GM12872 (cell line): Measurements from ENCODE around the gene CAMK1D.

Experiments
- TF ChIP-seq, protein P1 (sequence below): IDR thresholded peaks from 3 replicates; pipeline ENCODE4 v1.5.1; 2011; ENCODE audit warnings: low read depth, mild to moderate bottlenecking, low read length, moderate library complexity; ENCODE audit not compliant: insufficient read depth

Gene CAMK1D

GRCh38 chr10:12444981-12445700 lies 95.8 kb downstream of the CAMK1D start:
- TF ChIP-seq, protein P1, sequence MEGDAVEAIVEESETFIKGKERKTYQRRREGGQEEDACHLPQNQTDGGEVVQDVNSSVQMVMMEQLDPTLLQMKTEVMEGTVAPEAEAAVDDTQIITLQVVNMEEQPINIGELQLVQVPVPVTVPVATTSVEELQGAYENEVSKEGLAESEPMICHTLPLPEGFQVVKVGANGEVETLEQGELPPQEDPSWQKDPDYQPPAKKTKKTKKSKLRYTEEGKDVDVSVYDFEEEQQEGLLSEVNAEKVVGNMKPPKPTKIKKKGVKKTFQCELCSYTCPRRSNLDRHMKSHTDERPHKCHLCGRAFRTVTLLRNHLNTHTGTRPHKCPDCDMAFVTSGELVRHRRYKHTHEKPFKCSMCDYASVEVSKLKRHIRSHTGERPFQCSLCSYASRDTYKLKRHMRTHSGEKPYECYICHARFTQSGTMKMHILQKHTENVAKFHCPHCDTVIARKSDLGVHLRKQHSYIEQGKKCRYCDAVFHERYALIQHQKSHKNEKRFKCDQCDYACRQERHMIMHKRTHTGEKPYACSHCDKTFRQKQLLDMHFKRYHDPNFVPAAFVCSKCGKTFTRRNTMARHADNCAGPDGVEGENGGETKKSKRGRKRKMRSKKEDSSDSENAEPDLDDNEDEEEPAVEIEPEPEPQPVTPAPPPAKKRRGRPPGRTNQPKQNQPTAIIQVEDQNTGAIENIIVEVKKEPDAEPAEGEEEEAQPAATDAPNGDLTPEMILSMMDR: no peak

DNA sequence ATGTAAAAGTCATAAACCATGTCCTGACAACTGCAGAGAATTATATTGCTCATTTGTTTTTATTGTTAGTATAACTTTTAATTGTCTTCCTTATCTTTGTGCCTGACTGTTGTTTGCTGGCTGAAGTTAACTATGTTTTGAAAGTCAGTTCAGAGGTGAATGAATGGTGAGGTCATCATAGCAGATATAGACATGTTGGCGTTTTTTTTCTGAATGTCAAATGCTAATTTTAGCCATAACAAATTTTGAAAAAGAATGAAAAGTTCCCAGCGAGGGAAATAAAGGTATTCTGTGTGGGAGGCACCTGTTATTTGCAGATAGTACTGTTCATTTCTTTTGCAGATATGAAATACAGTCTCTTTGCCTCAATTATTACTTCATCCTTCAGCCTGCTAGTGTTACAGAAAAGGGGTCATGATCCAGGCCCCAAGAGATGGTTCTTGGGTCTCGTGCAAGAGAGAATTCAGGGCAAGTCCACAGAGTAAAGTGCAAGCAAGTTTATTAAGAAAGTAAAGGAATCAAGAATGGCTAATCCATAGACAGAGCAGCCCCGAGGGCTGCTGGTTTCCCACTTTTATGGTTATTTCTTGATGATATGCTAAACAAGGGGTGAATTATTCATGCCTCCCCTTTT lies 96.5 kb downstream of the CAMK1D start:
- TF ChIP-seq, protein P1: no peak

GRCh38 chr10:12448340-12448728 lies 99.0 kb downstream of the CAMK1D start:
- TF ChIP-seq, protein P1: no peak

- TF ChIP-seq, protein P1: no peak
Measured at GRCh38 chr10:12448729-12449391, 99.5 kb downstream of the CAMK1D start.

DNA sequence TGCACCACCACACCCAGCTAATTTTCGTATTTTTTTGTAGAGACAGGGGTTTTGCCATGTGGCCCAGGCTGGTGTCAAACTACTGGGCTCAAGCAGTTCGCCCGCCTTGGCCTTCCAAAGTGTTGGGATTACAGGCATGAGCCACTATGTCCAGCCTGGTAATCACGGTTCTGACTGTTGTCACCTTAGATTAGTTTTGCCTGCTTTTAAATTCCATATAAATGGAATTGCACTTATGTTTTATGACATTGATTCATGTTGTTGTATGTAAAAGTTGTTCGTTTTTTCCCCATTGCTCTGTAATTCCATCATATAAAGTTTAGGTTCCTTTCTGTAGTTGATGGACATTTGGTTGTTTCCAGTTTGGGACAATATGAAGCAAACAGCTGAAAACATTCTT lies 106.0 kb downstream of the CAMK1D start:
- TF ChIP-seq, protein P1: no peak

- TF ChIP-seq, protein P1: no peak
Measured at GRCh38 chr10:12455766-12456165, 106.4 kb downstream of the CAMK1D start.

- TF ChIP-seq, protein P1: no peak
Measured at GRCh38 chr10:12459340-12459739, 110.0 kb downstream of the CAMK1D start.
